Osteoblast (primary cell): ENCODE data around the gene NEIL3. TPM values are rescaled to one million over a fixed set of nuclear protein-coding genes. Genes with fewer than 3 reads are reported as not detected.

ENCODE experiments used
- DNase-seq: peaks from one replicate; pipeline ENCODE4 v3.0.0; 2011; ENCODE audit warnings: low spot score, mixed read lengths; ENCODE audit not compliant: insufficient read length; ENCODE audit errors: missing footprints
- H2AFZ ChIP-seq: 2 replicates; pipeline ENCODE4 v1.6.0; 2011; ENCODE audit warnings: mild to moderate bottlenecking, low read length
- H3K27ac ChIP-seq: 2 replicates; pipeline ENCODE4 v1.5.1; 2011; ENCODE audit warnings: mild to moderate bottlenecking, low read depth, low read length, moderate library complexity
- H3K27me3 ChIP-seq: 2 replicates; pipeline ENCODE4 v1.6.0; 2012; ENCODE audit warnings: mild to moderate bottlenecking, control low read depth, inconsistent platforms, low read length, moderate library complexity; ENCODE audit not compliant: insufficient read depth
- H3K36me3 ChIP-seq: 2 replicates; pipeline ENCODE4 v1.5.1; 2011; ENCODE audit warnings: mild to moderate bottlenecking, low read length, control low read depth, moderate library complexity; ENCODE audit not compliant: insufficient read depth
- H3K4me1 ChIP-seq: 2 replicates; pipeline ENCODE4 v1.5.1; 2011; ENCODE audit warnings: mild to moderate bottlenecking, low read length, control low read depth, moderate library complexity; ENCODE audit not compliant: insufficient read depth
- H3K4me2 ChIP-seq: 2 replicates; pipeline ENCODE4 v1.6.0; 2011; ENCODE audit warnings: mild to moderate bottlenecking, low read length; ENCODE audit not compliant: insufficient read depth
- H3K4me3 ChIP-seq: fragments of 200-600 bp; sonication (generic); 3 replicates; pipeline ENCODE4 v1.5.1; 2012; ENCODE audit warnings: mild to moderate bottlenecking, low read length, inconsistent platforms; ENCODE audit not compliant: insufficient read depth
- H3K79me2 ChIP-seq: 2 replicates; pipeline ENCODE4 v1.6.0; 2012; ENCODE audit warnings: mild to moderate bottlenecking, low read length, control low read depth, inconsistent platforms; ENCODE audit not compliant: insufficient read depth
- H3K9me3 ChIP-seq: 2 replicates; pipeline ENCODE4 v1.5.1; 2011; ENCODE audit warnings: low read depth, low read length, control low read depth
- H4K20me1 ChIP-seq: 2 replicates; pipeline ENCODE4 v1.6.0; 2012; ENCODE audit warnings: mild to moderate bottlenecking, low read length, control low read depth; ENCODE audit not compliant: insufficient read depth
- total RNA-seq: library from RNA; depleted of rRNA; stranded (reverse); fragments of >200 nt; gene quantifications from 2 replicates; pipeline ENCODE4 v1.2.3, GENCODE V29; 2012
- TF ChIP-seq, protein P1 (sequence below): IDR thresholded peaks from 2 replicates; pipeline ENCODE4 v1.5.1; 2011; ENCODE audit warnings: mild to moderate bottlenecking, low read depth, low read length, moderate library complexity; ENCODE audit errors: extremely low read depth

The NEIL3 gene
- total RNA-seq, 1 donor, result 5.4 TPM

GRCh38 chr4:177367336-177367735 lies 57.7 kb downstream of the NEIL3 start:
- peaks cover 16% of the 10 kb centered on the region for H3K4me1 ChIP-seq
- no peak overlapping the region for H3K27ac ChIP-seq
- H2AFZ ChIP-seq, result peak overlapping the region; percentile 4
- TF ChIP-seq, protein P1, sequence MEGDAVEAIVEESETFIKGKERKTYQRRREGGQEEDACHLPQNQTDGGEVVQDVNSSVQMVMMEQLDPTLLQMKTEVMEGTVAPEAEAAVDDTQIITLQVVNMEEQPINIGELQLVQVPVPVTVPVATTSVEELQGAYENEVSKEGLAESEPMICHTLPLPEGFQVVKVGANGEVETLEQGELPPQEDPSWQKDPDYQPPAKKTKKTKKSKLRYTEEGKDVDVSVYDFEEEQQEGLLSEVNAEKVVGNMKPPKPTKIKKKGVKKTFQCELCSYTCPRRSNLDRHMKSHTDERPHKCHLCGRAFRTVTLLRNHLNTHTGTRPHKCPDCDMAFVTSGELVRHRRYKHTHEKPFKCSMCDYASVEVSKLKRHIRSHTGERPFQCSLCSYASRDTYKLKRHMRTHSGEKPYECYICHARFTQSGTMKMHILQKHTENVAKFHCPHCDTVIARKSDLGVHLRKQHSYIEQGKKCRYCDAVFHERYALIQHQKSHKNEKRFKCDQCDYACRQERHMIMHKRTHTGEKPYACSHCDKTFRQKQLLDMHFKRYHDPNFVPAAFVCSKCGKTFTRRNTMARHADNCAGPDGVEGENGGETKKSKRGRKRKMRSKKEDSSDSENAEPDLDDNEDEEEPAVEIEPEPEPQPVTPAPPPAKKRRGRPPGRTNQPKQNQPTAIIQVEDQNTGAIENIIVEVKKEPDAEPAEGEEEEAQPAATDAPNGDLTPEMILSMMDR, result peak; percentile 34
- H4K20me1 ChIP-seq, result no peaks in the 10 kb centered on the region
- no peak overlapping the region for H3K4me3 ChIP-seq
- no peaks in the 10 kb centered on the region for H3K27me3 ChIP-seq
- no peak for DNase-seq
- peaks cover 3% of the 10 kb centered on the region for H3K36me3 ChIP-seq
- no peak overlapping the region for H3K4me2 ChIP-seq
- H3K9me3 ChIP-seq, result no peaks in the 10 kb centered on the region
- H3K79me2 ChIP-seq, result no peaks in the 10 kb centered on the region

DNA sequence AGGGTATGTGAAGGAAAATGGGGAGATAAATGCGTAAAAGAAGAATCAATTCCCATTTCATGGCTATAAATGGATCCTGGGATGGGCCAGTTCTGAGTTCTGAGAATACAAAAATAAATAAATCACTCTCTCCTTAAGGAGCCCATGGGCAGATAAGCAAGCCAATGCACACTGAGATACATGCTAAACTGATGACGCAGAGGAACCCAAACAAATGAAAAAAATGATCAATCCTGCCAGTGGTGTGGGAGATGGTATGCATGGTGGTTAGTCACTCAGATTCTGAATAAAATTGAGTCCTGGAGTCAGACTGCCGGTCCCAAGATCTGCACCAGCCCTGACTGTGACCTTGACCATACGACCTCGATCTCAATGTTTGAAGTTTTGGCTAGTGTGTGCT lies 59.7 kb downstream of the NEIL3 start:
- H3K79me2 ChIP-seq, result no peaks in the 10 kb centered on the region
- H3K27me3 ChIP-seq, result no peaks in the 10 kb centered on the region
- peak overlapping the region; percentile 61 for H3K27ac ChIP-seq
- no peaks in the 10 kb centered on the region for H4K20me1 ChIP-seq
- peaks cover under 1% of the 10 kb centered on the region for H3K36me3 ChIP-seq
- H3K4me1 ChIP-seq, result peaks cover 16% of the 10 kb centered on the region
- TF ChIP-seq, protein P1, result no peak
- H3K9me3 ChIP-seq, result no peaks in the 10 kb centered on the region
- H2AFZ ChIP-seq, result peak overlapping the region; percentile 12
- peak overlapping the region; percentile 31 for H3K4me3 ChIP-seq
- peak; percentile 87 for DNase-seq
- peak overlapping the region; percentile 47 for H3K4me2 ChIP-seq

DNA sequence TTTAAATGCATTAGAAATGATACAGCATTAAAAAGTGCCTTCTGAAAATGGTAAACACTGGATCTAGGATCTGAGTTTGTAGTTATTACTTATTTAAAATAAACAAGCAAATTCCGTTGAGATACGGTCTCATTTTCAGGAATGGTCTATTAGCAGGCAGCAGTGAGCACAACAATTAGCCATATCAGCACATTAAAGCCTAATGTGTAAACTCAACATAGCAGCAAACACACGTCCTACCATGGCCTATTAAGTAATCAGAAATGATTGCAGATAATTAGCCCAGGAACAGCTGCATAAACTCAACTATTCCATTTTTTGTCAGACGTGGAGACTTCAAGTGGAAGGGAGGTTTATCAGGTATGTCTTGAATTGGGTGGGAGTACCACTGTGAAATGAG lies 61.8 kb downstream of the NEIL3 start:
- Histone ChIP-seq H3K36me3 (no peaks in the 10 kb centered on the region), H4K20me1 (no peaks in the 10 kb centered on the region), H3K4me3 (no peak overlapping the region), H3K4me1 (peaks cover 21% of the 10 kb centered on the region), H2AFZ (no peak overlapping the region), H3K4me2 (no peak overlapping the region), H3K9me3 (no peaks in the 10 kb centered on the region), H3K27me3 (peaks cover 5% of the 10 kb centered on the region), H3K27ac (no peak overlapping the region), H3K79me2 (no peaks in the 10 kb centered on the region)
- DNase-seq, result no peak
- TF ChIP-seq, protein P1, result no peak

DNA sequence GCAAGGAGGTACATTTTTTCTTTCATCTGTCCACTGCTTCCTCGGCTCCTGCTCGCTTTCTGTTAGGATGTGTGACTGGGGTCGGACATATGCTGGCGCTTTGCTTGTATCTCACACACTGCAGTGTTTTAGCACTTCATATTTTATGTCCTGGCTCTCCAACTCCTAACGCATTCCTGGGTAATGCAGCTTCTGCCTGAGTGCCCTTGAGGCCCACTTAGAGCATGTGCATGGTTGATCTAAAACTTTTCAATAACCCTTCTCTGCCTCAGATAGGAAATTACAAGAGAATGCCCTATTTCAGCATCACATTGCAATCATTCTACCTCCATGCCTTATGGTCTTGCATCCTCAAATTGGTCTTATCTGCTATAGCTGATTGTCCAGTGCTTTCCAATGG lies 65.3 kb downstream of the NEIL3 start:
- no peak overlapping the region for H3K4me3 ChIP-seq
- no peaks in the 10 kb centered on the region for H4K20me1 ChIP-seq
- DNase-seq, result no peak
- H3K9me3 ChIP-seq, result no peaks in the 10 kb centered on the region
- no peaks in the 10 kb centered on the region for H3K36me3 ChIP-seq
- H3K27me3 ChIP-seq, result peaks cover 8% of the 10 kb centered on the region
- no peak overlapping the region for H3K27ac ChIP-seq
- no peak overlapping the region for H3K4me2 ChIP-seq
- TF ChIP-seq, protein P1, result no peak
- H3K4me1 ChIP-seq, result peaks cover 6% of the 10 kb centered on the region
- no peak overlapping the region for H2AFZ ChIP-seq
- H3K79me2 ChIP-seq, result no peaks in the 10 kb centered on the region
